Endometrial microvascular endothelial cells (primary cell): ENCODE results near the gene LRP10. TPM values are rescaled to one million over a fixed set of nuclear protein-coding genes. Genes with fewer than 3 reads are reported as not detected.
"Not testable (repeated sequence)": the region's sequence is repeated elsewhere in the genome, so short reads cannot be mapped to it uniquely, and the experiment has no call there.

ENCODE experiments used
- in situ Hi-C: cut with HindIII; loops from 2 replicates; pipeline ENCODE4 v1.10.0; 2017; ENCODE audit warnings: low sequenced_read_pairs, low pct_unique_long_range_greater_than_20kb; ENCODE audit errors: inconsistent ontology term
- total RNA-seq: library from RNA; depleted of rRNA; stranded (reverse); fragments of >200 nt; gene quantifications from one replicate; pipeline ENCODE4 v1.2.3, GENCODE V29; 2015; ENCODE audit errors: inconsistent ontology term

Gene LRP10
- total RNA-seq, 1 donor from 2014 or later = 136 TPM

DNA sequence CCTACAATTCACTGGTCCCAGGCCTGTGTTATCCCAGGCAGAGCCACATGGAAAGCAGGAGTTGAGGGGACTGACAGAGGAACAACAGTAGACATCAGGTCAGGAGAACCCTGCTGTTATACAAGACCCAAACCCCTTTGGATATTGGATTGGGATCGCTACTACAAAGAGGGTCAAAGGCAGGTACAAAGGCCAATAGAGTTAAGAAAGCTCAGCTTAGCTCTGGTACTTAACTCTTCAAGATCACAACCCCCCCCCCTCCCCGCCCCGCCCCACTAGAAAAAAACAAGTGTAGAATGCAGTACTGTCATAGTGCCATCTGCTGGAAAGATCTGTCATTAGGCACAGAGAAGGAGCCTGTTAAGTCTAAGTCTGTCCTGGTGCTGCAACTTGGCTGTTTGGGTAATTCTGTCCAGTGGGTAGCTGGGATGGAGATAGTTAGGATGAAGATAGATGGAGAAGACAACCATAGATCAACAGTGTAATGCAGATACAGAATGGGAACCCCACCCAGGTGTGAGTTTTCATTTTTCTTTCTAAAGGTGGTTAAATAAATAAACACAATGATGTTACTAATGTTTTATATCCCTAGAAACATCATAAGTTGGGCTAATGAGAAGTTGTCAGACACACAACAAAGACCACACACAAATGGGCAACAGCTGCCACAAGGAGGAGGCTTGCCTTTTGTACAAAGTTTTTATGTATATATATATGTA is 28.7 kb downstream of the LRP10 start:
- in situ Hi-C loops = no loop called here

DNA sequence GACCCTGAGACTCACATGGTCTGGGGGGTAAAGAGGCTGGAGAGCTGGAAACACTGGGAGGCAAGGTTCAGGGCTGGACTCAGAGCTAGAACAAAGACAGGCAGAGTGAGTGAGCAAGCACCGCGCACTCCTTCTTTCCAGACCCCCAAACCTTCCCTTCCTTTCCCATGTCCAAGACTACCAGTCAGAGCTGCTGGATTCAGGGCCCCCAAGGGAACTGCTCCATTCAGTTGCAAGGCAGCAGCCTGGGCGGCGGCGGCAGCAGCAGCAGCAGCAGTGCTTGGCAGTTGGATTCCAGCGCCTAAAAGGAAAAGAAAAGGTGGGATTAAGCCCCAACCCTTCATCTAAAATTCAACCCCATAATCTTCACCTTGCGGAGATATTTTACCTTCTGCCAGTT is 30.3 kb downstream of the LRP10 start:
- in situ Hi-C loops = no loop called here

DNA sequence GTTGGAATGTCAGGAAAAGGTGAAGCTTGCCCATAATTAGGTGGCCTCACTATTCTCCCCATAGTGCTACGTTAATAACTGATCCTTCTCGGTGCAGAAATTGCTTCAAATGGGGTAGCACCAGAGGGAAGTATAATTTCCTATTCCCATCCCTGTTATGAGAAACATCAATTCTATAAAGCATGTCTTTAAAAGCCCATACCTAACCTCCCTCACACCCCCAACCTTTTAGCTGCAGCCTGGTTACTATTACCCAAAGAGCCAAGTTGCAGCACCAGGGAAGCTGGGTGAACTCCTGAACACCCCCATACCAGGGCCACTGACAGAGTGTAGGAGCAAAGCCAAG is 32.2 kb downstream of the LRP10 start:
- in situ Hi-C loops = no loop called here

DNA sequence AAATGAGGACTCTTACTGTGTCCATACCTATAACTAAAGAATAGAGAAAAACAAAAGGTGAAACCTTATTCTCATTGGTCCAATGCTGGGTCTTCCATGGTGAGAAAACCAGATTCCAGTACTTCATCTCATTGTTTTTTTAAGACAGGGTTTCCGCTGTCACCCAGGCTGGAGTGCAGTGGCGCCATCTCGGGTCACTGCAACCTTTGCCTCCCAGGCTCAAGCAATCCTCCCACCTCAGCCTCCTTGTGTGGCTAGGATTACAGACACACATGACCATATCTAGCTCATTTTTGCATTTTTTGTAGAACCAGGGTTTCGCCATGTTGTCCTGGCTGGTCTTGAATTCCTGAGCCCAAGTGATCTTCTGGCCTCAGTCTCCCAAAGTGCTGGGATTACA is 34.1 kb downstream of the LRP10 start:
- in situ Hi-C loops = no loop called here

DNA sequence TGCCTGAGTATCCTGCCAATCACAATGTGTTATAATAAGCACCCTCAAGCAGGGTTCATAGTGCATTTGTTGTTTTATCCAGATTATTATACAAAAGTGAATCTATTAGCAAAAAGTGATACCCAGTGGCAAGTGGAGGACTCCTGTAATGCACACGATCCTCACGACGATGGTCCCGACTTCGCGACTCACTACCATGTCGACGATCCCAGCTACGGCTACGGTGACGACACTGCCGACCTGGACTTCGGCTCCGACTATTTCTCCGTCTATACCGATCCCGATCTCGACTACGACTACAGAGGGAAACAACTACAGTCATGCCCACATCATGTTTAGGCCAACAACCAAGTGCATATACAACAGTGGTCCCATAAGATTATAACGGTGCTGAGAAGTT is 34.5 kb downstream of the LRP10 start:
- in situ Hi-C loops = no loop called here

DNA sequence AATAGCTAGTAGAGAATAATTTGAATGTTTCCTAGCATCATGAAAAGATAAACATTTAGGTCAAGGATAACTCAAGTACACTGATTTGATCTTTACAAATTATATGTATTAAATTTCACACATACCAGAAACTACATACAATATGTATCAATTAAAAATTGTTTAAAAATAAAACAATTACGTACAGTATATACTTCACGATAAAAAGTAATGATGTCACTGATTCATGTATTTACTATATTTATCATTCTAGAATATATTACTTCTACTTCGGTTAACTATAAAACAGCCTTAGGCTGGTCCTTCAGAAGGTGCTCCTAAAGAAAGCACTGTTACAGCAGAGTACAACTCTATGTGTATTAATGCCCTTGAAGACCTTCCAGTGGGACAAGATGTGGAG is 35.9 kb downstream of the LRP10 start:
- in situ Hi-C loops = no loop called here

DNA sequence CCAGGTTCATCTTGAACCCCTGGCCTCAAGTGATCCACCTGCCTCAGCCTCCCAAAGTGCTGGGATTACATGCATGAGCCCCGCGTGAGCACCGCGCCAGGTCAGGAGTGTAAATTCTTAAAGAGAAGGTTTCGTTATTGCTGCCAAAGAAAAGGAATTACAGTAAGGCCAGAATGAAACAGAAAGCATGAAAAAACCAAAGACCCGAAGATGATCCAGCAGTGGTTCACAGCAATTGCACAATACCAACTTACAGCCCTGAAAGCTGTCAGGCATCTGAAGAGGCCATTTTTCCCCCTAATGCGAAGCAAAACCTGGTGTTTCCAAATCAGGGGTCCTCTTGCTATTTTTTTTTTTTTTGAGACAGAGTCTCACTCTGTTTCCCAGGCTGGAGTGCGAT is 37.1 kb downstream of the LRP10 start:
- in situ Hi-C loops = no loop called here

DNA sequence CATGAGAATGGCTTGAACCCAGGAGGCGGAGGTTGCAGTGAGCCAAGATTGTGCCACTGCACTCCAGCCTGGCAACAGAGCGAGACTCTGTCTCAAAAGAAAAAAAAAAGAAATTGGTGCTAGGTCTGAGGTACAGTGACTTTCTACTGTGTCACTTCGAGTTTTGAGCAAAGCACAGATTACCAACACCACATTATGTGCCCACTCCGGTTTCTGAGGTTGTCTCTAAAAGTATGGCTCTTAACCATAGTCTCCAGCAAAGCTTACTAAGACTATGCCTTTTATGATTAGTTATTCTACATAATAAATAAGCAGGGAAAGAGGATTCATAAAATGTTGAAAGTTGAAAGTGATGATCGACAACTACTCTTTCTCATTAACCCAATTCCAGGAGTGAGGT is 39.4 kb downstream of the LRP10 start:
- in situ Hi-C loops = no loop called here

DNA sequence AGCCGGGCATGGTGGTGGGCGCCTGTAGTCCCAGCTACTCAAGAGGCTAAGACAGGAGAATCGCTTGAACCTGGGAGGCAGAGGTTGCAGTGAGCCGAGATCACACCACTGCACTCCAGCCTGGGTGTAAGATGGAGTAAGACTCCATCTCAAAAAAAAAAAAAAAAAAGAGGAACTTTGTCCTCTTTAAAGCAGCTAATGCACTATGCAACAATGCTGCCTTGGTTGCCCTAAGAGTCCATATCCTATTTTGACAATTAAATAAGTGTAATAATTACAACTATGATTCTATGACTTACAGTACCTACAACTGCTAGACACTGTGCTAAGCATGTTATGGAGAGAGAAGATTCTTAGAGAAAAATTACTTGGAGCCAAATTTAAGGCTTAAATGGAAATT is 43.3 kb downstream of the LRP10 start:
- in situ Hi-C loops = not testable (repeated sequence)

DNA sequence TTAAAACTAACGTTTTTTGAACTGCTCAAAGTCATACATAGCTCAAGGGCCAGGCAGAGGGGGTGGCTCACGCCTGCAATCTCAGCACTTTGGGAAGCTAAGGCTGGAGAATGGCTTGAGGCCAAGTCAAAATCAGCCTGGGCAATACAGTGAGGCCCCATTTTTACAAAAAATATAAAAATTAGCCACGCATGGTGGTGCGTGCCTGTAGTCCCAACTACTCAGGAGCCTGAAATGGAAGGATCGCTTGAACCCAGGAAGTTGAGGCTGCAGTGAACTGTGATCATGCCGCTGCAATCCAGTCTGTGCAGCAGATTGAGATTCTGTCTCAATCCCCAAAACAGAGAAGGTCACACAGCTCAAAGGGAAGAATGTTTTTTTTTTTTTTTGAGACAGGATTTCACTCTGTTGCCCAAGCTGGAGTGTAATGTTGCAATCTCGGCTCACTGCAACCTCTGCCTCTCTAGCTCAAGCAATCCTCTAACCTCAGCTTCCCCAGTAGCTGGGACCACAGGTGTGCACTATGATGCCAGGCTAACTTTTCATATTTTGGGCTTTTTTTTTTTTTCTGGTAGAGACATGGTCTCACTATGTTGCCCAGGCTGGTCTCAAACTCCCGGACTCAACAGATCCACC is 44.5 kb downstream of the LRP10 start:
- in situ Hi-C loops = no loop called here

DNA sequence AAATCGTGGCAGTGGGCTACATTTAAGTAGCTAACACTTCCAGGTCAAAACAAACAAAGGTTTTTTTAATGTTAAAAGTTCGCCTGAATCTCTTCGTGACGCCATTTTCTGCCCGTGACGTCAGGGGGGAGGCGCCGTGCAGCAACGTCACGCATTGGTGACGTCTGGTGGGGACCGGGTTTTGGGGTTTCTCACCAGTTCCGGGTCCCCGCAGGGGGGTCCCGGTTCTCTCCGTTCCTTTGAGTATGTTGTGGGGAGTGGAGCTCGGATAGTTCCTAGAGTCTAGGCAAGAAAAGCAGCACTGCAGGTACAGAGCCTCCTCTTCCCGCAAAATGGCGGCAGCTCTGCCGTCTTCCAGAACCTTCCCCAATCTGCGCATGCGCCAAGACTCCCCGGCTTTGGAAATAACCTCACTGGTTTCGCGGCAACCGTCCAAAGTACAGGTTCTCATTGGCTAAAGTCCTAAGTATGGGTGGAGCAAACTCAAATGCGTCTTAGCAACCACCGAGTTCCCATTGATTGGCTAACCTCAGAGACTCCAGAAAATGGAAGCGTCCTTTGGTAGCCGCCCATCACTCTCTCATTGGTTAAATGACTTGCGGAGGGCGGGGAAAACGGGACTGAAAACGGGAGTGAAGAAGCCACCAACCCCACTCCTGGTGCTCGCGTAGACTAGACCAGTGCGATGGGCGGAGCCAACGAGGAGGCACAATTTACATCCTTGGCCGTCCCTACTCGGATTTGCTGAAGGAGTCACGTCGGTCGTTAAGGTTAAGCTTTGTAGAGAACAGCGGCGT is 47.5 kb downstream of the LRP10 start, which contains the start of gene RBM23:
Gene RBM23 (minus strand): TSS at position 346 of the 797 bp plus-strand sequence.
- in situ Hi-C loops = no loop called here

DNA sequence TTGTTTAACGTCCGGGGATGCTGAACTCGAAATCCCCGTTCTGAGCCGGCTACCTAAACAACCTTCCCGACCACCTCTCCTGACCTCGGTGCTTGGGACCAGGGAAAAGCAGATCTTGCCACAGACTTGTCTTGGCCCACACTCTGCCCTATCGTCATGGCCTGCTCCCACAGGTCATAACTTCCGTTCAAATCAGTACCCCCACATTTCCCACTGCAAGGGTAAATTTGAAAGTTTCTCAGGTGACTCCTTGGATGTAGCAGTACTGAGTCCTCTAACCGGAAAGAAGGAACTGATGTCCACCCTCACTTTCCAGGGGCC is 48.0 kb downstream of the LRP10 start:
- in situ Hi-C loops = no loop called here

DNA sequence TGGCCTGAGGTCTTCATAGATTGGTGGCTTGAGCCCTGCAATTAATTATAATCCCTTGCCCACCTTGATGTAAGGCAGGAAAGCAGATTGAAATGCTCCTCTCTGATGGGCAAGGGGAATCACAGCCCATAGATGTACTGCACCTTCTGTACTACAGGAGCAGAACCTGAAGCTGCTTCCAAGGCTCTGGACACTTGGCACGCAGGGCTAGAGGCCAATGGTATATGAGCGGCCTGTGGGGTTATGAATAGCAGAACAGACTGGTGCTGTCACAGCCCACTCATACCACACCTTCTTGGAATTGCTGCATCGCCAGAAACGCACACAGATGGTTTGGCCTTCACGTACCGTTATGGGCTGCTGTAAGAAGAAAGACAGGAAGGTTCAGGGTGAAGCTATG is 49.2 kb downstream of the LRP10 start:
- in situ Hi-C loops = no loop called here

DNA sequence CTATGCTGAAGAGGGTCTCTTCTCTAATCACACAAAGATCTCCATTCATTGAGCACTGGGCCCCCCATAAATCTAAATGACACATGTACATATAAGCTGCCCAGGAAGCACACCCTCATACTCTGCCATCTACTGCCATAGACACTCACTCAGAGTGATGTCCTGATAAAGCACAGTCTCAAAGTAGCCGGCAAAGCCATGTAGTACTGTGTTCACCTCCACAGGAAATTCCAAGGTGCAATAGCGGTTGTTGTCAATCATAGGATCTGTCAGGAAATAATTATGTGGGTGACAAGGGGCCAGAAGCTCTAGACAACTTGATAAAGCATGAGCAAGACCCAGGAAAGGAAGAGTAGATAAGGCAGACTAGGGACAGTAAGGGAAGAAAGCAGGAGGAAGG is 50.8 kb downstream of the LRP10 start:
- in situ Hi-C loops = no loop called here

DNA sequence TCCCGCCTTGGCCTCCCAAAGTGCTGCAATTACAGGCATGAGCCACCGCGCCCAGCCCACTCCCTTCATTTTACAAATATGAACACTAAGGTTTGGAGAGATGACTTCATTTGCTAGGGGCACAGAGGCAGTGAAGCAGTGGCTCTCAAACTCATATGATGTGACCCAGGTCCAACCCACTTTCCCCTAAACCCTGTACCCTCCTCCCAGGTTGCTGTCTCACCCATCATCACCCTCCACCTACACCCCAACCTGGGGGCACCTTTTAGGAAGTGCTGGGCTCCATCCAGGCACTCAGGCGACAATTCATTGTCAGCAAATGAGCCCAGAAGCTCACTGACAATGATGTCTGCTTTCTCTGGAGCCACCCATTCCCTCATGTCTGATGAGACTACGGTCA is 52.2 kb downstream of the LRP10 start:
- in situ Hi-C loops = no loop called here

DNA sequence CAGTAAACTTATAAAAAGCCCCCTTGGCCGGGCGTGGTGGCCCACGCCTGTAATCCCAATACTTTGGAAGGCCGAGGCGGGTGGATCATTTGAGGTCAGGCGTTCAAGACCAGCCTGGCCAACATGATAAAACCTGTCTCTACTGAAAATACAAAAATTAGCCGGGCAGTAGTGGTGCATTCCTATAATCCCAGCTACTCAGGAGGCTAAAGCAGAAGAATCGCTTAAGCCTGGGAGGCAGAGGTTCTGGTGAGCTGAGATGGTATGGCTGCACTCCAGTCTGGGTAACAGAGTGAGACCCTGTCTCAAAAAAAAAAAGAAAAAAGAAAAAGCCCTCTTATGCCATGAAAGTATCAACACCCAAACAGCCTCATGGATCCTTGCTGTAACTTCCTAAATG is 54.0 kb downstream of the LRP10 start:
- in situ Hi-C loops = no loop called here

DNA sequence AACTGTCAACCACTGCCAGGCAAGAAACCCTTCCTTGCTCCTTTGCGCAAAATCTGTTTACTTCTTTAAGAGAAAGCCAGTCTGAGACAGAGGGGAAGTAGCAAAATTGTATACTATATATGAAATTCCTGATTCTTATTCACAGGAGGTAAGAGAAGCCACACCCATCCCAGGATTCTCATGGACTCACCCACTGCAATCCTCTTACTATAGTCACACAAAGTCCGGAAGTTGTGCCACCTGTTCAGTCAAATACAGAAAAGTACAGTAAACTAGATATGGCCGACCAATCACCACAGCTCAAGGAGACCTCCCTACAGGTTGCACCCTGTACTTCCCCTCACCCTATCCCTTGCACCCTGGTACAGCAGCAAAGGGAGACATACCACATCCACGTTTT is 54.8 kb downstream of the LRP10 start:
- in situ Hi-C loops = no loop called here

DNA sequence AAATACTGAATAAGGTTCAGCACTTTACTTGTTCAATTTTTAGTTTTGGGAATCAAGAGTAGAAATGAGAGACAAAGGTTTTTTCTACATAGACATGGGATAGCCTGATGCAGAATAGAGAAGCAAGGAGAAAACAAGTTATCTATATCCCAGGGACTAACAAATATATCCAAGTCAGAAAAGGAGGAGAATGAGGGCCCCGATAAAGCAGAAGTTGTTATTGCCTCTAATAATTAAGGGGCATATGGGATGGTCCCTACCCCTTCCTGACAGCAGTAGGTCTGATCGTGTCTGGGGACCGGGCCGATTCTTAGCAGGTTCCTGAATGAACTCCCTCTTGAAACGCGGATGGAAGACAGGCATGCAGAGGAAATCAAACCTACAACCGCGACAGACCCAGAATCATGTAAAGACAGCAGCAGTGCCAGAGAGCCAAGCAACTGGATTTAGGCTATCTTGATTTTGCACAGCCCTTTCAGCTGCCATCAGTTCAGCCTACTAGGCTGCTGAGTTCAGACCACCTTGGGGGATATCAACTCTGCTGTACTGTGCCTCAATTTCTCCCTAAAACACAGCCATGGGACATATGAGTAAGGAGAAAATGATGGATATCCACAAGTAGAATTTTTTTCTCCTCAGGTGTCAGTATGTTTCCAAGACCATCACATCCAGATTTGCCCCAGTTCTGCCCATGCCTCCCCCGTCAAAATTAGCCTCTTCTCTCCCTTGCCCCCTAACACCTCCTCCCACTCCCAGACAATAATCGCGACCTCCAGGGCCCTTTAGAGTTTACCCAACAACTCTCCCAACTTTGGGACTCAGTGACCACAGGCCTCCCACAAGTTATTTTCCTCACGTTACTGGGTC is 56.9 kb downstream of the LRP10 start:
- in situ Hi-C loops = no loop called here
